Medulla oblongata (tissue), 1 donor: ENCODE results near the gene NDNF.

Experiments used
- DNase-seq: peaks from one replicate; pipeline ENCODE4 v3.0.0-alpha.2; 2015; ENCODE audit errors: extremely low spot score

NDNF gene

GRCh38 chr4:121071640-121072223 lies 603 bp downstream of the NDNF start:
- no peak for DNase-seq

DNA sequence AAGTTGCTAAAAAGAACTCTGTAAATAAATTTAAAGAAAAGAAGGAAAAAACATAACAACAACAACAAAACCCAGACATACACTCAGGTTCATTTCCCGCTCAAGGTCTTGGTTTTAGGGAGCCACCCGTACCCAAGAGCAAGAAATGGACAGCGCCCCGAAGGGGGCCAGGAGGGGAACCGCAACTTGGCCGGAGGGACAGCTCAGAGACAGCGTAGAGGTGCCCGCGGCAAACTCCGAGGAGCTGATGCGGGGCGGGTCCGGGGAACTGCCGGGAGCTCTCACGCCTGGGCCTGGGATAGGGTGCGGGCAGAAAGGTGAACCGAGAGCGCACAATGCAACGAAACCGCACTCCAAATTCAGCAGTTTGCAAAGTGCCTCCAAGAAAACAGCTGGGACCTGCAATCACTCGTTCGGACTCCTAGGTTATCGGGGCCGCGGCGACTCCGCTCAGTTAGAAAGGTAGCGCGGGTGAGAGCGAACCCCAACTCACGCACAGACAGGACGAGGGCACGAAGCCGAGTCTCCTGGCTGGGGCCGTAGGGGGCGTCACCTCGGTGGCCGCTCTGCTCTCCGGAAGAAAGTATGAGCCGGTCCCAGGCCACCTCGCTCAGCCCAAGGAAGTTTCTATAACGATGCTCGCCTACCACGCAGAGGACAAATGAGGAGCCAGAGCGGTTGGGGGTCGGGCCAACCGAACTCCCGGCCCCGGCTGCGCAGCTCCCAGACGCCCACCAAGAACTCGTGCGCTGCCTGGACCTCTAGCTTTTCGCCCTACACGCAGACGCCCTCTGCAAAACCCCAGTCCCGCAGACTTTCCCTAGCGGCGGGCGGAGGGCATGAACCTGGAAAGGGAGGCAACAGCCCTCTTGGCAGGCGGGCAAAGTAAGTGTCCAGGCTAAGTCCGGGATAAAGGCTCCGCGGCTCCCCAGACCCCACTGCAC lies 1.4 kb downstream of the NDNF start:
- peak; percentile 45 for DNase-seq

DNA sequence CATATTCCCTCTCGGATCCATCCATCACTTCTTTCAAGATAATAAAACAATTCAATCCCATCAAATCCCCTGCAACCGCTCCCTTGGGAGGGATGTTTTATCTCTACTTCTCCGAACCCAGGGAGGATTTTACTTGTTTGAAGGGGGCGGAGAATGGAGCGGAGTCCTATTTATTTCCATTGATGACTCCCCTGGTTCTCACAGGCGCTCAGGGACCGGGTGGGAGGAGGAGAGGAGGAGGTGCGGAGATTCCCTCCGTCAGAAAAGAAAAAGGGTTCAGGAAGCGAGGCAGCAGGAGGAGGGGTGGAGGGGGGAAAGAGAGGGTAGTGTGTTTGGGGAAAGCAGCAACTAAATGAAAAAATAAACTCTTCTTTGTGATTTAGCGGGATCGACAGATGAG lies 2.1 kb downstream of the NDNF start:
- peak; percentile 21 for DNase-seq

- no peak for DNase-seq
Observed at GRCh38 chr4:121069430-121069829, 2.9 kb downstream of the NDNF start.

DNA sequence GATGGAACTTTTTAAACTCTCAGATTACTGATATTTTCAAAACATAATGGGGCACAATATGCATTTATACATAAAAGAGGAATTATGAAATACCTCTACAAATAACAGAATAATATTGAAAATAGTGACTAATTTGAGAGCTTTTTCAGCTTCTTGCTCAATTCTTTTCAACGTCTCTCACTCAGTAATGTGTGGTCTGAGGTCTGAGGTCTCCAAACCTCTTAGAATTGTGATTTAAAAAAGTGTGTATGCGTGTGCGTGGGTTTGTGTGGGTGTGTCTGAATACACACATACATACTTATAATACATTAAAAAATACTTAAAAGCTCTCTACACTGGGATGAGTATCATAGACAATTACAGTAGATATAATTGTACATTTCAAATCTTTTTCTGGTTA lies 7.9 kb downstream of the NDNF start:
- DNase-seq: no peak

DNA sequence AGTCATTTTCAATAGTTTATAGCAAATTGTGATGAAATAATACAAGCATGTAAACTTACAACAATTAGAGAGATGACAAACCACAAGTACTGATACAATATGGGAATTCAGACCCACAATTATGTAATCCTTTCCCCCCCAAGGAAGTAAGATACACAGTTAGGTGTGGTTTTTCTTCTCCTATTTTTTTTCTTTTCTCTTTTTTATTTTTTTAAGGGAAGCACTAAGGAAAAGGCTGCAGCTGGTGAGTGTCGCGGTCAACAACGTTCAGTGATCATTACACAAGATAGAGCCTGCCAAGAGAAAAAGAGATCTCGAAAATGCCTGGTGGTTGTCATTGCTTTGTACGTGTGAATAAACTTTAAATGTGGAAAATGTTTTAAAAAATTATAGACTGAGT lies 9.8 kb downstream of the NDNF start:
- DNase-seq: no peak

DNA sequence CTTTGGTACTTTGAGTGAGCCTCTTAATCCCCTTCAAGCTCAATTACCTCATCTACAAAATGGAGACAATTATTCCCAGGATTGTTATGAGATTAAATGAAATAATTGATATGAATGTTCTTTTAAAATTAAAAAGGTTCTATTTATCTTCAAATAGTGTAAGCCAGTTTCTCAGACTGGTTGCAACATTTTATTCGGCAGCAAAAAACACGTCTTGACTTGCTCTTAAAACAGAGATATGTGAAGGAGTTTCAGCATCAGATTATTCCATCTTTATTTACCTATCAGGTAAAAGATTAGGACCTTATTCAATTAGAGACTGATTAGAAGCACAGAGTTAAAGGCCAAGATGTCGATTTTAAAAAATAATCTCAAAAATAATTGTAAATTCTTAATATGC lies 10.5 kb downstream of the NDNF start:
- DNase-seq: no peak

GRCh38 chr4:121061215-121061614 lies 11.1 kb downstream of the NDNF start:
- DNase-seq: no peak

GRCh38 chr4:121057466-121057922 lies 14.8 kb downstream of the NDNF start:
- DNase-seq: no peak

GRCh38 chr4:121056066-121056465 lies 16.3 kb downstream of the NDNF start:
- DNase-seq: no peak

GRCh38 chr4:121054373-121054772 lies 18.0 kb downstream of the NDNF start:
- no peak for DNase-seq

DNA sequence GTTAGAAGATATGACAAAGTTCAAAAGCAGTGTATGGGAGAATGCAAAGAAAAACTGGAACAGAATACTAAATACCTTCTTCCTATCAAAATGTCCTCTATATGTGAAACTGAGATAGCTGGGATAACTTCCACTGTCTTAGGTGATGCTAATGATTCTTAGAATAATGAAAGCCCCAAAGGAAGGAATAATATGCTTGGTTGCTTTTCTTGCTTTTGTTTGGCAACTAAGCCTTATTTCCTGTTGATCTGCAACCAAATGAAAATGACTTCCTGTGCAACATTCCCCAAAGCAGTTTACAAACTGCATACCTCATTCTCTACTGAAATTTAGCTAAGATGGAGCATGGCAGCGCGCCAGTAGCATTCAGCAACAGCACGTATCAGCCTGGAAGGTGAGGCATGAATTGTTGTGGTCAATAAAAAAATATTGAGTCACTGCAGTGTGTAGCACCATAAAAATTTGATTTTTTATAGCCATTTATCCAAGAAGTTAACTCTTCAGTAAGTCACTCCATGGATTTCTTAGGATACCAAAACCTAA lies 18.7 kb downstream of the NDNF start:
- DNase-seq: no peak

- DNase-seq: no peak
Observed at GRCh38 chr4:121050300-121050699, 22.0 kb downstream of the NDNF start.

DNA sequence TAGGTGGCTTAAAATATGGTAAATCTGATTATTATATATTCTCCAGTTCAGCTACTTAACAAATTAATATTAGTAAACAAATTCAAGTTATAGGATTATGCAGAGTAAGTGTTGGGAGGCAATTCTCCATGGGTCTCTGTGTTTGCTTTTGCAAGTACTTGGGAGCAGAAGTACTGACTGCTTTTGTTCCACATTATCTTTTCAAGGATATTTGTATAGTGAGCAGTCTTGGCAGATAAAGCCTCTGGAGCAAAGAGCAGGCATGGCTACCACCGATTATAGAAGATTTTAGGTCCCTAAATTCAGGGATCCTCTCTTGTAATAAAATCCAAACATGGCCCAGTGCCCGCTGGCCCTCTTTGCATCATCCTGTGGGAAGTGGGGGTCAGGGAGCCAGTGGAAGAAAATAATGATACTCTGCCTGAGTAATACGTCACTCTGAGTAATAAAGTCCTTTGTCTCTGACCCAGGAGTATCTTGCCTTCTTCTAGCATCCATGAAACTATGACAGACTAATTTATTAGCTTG lies 23.2 kb downstream of the NDNF start:
- DNase-seq: no peak

DNA sequence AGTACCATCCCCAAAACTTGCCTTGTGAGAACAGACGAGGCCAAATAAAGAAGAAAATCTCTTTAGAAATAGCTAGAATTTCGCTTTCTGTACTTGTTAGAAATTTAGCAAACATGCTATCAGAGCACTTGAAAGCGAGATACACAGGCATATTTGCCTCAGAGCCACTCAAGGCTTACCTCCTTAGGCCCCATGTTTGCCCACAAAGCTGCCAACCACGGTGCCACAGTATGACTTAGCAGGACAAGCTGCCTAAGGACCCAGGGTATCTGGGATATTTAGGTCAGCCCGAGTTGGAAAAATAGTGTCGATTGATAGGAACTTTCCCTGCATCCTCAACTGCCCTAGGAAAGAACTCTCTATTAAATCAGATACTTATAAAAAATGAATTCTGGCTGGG lies 24.2 kb downstream of the NDNF start:
- DNase-seq: no peak

DNA sequence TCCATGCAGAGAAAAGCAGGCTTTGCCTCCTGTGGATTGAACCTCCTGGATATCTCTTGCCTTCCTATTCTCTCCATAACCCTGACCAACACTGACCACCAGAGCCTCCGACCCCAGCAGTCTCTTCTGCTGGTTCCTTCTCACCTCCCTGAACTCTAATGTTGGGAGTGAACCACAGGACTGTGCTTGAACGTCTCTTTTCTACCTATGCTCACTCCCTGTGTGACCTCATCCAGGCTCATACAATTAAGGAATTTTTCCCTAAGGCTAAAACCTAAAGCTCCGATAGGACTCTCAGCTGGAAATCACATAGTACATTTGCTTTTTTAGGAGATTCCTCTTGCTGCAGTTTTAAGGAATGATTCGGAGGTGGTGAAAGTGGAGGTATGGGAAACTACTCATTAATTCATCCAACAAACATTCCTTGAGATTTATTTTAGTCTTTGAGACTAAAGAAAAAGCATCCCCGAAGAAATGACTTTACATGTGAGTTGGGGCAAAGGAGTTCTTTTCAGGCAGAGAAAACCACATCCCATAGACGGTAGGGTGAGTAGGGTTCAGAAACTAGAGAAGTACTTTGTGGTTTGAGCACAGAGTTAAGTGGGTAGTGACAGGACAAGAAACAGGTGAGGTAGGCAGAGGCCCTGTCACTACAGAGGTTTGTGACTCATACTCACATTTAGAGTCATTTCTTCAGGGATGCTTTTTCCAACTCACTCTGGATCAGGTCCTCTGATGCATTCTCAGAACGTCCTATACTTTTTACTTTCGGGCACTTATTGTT lies 30.8 kb downstream of the NDNF start:
- DNase-seq: no peak

DNA sequence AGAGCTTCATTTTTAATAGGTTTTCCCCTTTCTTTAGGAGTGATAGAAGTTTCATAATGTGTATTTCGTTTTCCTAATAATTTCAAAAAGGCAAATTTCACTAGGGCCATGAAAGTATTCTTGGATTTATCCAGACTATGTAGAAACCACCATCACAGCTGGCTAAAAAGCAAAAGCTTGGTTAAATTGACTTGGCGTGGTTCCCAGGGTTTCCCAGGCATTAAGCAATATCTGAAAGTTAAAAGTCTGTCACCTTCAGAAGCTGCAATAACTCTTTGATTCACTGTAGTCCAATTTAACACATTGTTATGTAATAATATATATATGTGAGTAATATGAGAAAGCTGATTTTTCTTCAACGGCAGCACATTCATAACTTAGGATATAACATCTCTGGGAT lies 38.3 kb downstream of the NDNF start:
- DNase-seq: peak; percentile 37

GRCh38 chr4:121030711-121031110 lies 41.6 kb downstream of the NDNF start:
- no peak for DNase-seq

- DNase-seq: no peak
Observed at GRCh38 chr4:121030131-121030530, 42.2 kb downstream of the NDNF start.

GRCh38 chr4:121026034-121026433 lies 46.3 kb downstream of the NDNF start:
- no peak for DNase-seq

DNA sequence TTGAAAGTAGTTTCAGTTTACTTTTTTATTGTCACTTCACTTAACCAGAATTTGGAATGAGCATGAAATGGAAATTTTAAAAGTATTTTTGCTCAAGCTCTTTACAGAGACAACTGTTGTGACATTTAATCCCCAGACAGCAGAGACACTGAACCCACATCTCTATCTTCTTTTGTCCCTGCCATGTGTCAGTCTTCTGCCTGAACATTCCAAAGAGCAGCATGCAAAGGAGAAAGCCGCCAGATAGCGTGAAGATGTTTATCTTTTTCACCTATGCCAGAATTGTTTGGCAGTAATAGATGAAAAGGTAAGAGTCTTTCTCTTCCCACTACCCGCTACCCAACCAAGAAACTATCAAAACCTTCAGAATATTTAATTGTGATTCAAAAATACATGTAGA lies 46.8 kb downstream of the NDNF start:
- no peak for DNase-seq

- no peak for DNase-seq
Observed at GRCh38 chr4:121018543-121018942, 53.8 kb downstream of the NDNF start.
